Measurements from ENCODE around the gene RUNX3. TPM values are rescaled to one million over a fixed set of nuclear protein-coding genes. Genes with fewer than 3 reads are reported as not detected.
A peak's percentile ranks its signal among the peaks of the same experiment; 100 is the strongest.
"Not testable (repeated sequence)": the region's sequence is repeated elsewhere in the genome, so short reads cannot be mapped to it uniquely, and the experiment has no call there.

The RUNX3 gene
- total RNA-seq = 1 to 10 TPM; 1.7 to 9.0 TPM
- polyA plus RNA-seq = 1 to 10 TPM; 2.1 to 6.8 TPM
- long read RNA-seq, donor 1, partial matches to known transcripts = 0 of 1 reads
- long read RNA-seq, donor 1, other reads (novel, unspliced or antisense) = 0 of 1 reads
- long read RNA-seq, donor 2 = 0 reads
- long read RNA-seq, donor 3, partial matches to known transcripts = 0 of 2 reads
- long read RNA-seq, donor 3, other reads (novel, unspliced or antisense) = 0 of 2 reads
- long read RNA-seq, donor 4 = 0 reads
- long read RNA-seq, donor 5 = 0 reads

DNA sequence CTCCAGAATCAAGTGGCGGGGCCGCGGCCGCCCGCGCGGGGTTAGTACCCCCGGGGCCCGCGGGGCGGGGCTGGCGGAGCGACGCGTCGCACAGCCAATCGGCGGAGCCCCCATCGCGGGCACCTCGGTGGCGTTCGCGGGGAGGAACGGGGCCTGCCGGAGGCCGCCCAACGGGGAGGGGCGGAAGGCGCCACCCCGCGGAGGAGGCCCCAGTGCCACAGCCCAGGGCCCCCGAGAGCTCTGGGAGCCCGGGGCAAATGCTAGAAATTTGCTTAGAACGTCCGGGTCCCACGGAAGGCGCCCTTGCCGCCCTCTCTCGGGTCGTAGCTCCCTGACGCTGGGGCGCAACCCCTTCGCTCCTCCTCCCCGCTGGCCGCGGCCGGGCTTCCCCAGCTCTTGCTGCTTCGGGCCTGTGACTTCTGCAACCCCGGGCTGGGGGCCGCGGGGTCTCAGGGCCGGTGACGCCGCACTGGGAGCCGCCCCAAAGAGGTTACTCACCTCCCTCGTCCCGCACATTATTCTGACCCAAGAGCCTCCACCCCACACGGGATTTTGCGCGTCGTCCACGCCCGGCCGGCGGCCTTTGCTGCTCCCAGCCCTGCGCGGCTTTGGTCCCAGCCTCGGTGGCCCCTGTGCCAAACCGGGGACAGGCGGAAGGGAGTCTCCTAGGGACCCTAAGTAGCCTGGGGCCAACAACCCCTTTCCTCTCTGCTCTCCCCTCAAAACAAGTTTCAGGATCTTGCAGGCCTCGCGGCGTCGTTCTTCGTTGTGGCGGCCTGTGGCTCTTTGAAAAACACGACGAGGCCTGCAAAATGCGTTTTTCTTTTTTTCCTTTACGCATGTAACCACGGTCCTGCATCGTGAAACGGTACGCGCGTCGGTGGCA, at the start of gene RUNX3:
Gene RUNX3, minus strand, starts transcription at position 17 of the 886 bp plus-strand sequence. CDS start 408 bp downstream, outside the sequence.
- Histone ChIP-seq H3K36me3 (ENCODE audit: control insufficient read depth in 4 of 4, insufficient read depth in 4 of 4, low read length in 4 of 4) (no peaks in the 10 kb centered on the region), H3K9me3 (ENCODE audit: control insufficient read depth in 4 of 4, insufficient read depth in 3 of 4, low read length in 3 of 4) (peaks cover 0 to 4% (median 0%) of the 10 kb centered on the region in 4 donors), H3K27ac (ENCODE audit: low read depth in 1 of 2, low read length in 1 of 2) (peak within 1 kb of the TSS in 1 of 2 donors; percentile 39), H3K27me3 (ENCODE audit: control insufficient read depth in 3 of 3, insufficient read depth in 3 of 3, low read length in 2 of 3) (peaks cover 0 to 81% (median 77%) of the 10 kb centered on the region in 3 donors), H3K9ac (ENCODE audit: insufficient read depth in 1 of 2, low read length in 2 of 2) (no peak within 1 kb of the TSS), H3K4me3 (peak within 1 kb of the TSS; percentile 28), H3K4me1 (ENCODE audit: control insufficient read depth in 5 of 5, insufficient read depth in 5 of 5, low read length in 5 of 5) (peaks cover 0 to 24% (median 5%) of the 10 kb centered on the region in 5 donors)
- TF ChIP-seq, protein P1, sequence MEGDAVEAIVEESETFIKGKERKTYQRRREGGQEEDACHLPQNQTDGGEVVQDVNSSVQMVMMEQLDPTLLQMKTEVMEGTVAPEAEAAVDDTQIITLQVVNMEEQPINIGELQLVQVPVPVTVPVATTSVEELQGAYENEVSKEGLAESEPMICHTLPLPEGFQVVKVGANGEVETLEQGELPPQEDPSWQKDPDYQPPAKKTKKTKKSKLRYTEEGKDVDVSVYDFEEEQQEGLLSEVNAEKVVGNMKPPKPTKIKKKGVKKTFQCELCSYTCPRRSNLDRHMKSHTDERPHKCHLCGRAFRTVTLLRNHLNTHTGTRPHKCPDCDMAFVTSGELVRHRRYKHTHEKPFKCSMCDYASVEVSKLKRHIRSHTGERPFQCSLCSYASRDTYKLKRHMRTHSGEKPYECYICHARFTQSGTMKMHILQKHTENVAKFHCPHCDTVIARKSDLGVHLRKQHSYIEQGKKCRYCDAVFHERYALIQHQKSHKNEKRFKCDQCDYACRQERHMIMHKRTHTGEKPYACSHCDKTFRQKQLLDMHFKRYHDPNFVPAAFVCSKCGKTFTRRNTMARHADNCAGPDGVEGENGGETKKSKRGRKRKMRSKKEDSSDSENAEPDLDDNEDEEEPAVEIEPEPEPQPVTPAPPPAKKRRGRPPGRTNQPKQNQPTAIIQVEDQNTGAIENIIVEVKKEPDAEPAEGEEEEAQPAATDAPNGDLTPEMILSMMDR (IDR thresholded peaks at IDR 0.05; ENCODE audit: control extremely low read depth, extremely low read depth) = no peak
- ATAC-seq (ENCODE audit: insufficient read depth, low FRiP score) = peak; percentile 58
- DNase-seq = peak in 1 of 3 donors; percentile 38
- WGBS, 2 donors = 13 to 19% methylated on average over 84 to 88 of the region's 88 CpGs

DNA sequence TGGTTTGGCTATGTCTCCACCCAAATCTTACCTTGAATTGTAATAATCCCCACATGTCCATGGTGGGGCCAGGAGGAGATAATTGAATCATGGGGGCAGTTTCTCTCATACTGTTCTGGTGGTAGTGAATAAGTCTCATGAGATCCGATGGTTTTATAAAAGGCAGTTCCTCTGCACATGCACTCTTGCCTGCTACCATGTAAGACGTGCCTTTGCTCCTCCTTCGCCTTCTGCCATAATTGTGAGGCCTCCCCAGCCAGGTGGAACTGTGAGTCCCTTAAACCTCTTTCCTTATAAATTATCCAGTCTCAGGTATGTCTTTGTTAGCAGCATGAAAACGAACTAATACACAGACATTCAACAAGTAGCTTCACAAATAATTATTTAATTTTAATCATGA, 49.2 kb upstream of the RUNX3 start:
- not testable (repeated sequence) for H3K27me3 ChIP-seq (ENCODE audit: control insufficient read depth in 3 of 3, insufficient read depth in 3 of 3, low read length in 2 of 3); DNase-seq; H3K4me1 ChIP-seq (ENCODE audit: control insufficient read depth in 5 of 5, insufficient read depth in 5 of 5, low read length in 5 of 5); ATAC-seq (ENCODE audit: insufficient read depth, low FRiP score); H3K36me3 ChIP-seq (ENCODE audit: control insufficient read depth in 4 of 4, insufficient read depth in 4 of 4, low read length in 4 of 4); H3K9me3 ChIP-seq (ENCODE audit: control insufficient read depth in 4 of 4, insufficient read depth in 3 of 4, low read length in 3 of 4); H3K27ac ChIP-seq (ENCODE audit: low read depth in 1 of 2, low read length in 1 of 2); H3K9ac ChIP-seq (ENCODE audit: insufficient read depth in 1 of 2, low read length in 2 of 2); H3K4me3 ChIP-seq
- WGBS, 2 donors = 84 to 86% methylated on average over 4 of the region's 4 CpGs

DNA sequence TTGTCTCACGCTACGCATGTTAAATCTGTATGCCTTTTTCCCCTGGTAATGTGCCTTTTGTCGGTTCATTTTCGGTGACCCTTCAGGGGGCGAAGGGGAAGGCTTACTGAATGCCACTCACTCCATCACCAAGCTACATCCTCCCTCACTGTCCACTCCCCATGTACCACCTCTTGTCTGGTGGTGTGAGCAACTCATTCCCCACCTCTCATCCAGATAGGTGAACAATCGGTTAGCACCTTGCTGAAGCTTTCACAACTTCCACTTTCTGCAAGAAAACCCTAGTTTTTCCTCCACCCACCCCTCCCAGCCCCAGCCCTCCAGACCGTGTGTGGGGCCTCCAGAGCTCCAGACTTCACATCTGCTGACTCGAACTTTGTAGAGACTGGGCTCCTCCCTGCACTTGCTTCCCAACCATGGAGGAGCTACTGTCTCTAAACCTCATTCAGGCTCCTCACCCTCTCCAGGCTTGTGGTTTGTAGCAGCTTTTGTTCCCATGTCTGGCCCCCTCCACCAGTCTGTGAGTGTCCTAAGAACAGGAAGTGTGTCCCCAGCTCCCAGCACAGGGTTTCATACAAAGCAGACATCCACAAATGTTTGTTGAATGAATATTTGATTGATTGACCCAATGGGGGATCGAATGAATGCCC, 48.4 kb upstream of the RUNX3 start:
- DNase-seq (no peak), ATAC-seq (ENCODE audit: insufficient read depth, low FRiP score) (no peak)
- peaks cover 2 to 10% (median 4%) of the 10 kb centered on the region in 4 donors for H3K9me3 ChIP-seq (ENCODE audit: control insufficient read depth in 4 of 4, insufficient read depth in 3 of 4, low read length in 3 of 4)
- no peak overlapping the region for H3K27ac ChIP-seq (ENCODE audit: low read depth in 1 of 2, low read length in 1 of 2)
- peaks cover 0 to 1% (median 0%) of the 10 kb centered on the region in 5 donors for H3K4me1 ChIP-seq (ENCODE audit: control insufficient read depth in 5 of 5, insufficient read depth in 5 of 5, low read length in 5 of 5)
- TF ChIP-seq, protein P1 (IDR thresholded peaks at IDR 0.05; ENCODE audit: control extremely low read depth, extremely low read depth) = no peak
- no peak overlapping the region for H3K4me3 ChIP-seq
- no peaks in the 10 kb centered on the region for H3K36me3 ChIP-seq (ENCODE audit: control insufficient read depth in 4 of 4, insufficient read depth in 4 of 4, low read length in 4 of 4)
- H3K27me3 ChIP-seq (ENCODE audit: control insufficient read depth in 3 of 3, insufficient read depth in 3 of 3, low read length in 2 of 3) = no peaks in the 10 kb centered on the region
- WGBS, 2 donors = 54 to 63% methylated on average over 9 of the region's 9 CpGs
- no peak overlapping the region for H3K9ac ChIP-seq (ENCODE audit: insufficient read depth in 1 of 2, low read length in 2 of 2)
